Stimulated activated CD8-positive, alpha-beta memory T cell treated with anti-CD3 and anti-CD28 coated beads, Interleukin-2, amount 100 ng/mL, for 1 hour (primary cell): ENCODE results near the gene ATG7.

ENCODE experiments used
- DNase-seq, 2 donors: peaks; one replicate each; pipeline ENCODE4 v3.0.0-alpha.2; 2020; ENCODE audit warnings: low read depth in 2 of 2

The ATG7 gene

DNA sequence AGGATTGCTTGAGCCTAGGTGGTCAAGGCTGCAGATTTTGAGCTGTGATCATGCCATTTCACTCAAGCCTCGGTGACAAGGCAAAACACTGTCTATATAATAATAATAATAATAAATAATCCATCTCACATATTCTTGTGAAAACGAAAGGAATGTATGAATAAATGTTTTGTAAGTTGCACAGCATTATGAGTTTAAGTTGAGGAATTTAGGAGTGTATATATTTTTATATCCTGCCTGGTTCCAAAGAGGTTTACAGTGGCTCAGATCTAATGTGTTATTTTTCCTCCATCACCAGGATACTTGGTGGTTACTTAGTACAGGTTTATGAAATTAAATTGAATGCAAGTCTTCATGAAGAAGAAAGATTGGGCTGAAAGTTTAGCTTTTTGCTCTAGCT is 77.2 kb downstream of the ATG7 start:
- no peak for DNase-seq

- DNase-seq = no peak
Measured at GRCh38 chr3:11350374-11350773, 78.2 kb downstream of the ATG7 start.

DNA sequence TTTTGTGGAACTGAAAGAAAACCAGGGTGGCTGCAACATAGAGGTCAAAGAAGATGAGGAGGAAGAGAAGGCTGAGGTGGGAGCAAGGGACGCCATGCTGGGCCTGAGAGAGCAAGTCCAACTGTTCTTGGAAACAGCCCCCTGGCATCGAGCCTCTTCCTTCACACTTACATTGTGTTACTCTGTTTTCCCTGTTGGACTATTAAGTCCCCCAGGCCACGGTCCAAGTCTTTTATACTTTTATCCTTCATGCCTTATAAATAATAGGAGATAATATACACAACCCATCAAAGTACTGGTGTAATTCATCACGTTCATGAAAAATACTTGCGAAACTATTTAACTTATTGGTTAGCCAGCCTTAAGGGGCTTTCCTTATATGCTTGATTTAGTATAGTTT is 79.3 kb downstream of the ATG7 start:
- no peak for DNase-seq

- DNase-seq = no peak
Measured at GRCh38 chr3:11356269-11356668, 84.1 kb downstream of the ATG7 start.

DNA sequence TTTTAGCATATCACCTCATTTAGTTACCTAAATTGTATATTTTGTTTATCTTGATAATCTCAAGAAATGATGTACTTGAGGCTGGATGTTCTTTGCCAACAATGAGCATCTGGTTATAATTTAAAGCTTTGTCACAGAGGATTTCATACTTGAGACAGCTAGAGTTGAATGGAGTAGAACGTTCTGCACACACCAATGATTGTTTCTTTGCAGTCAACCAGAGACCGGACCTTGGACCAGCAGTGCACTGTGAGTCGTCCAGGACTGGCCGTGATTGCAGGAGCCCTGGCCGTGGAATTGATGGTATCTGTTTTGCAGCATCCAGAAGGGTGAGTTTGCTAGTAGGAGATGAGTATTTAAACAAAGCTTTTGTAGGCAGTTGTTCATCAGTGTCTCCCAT is 90.4 kb downstream of the ATG7 start:
- DNase-seq = no peak

- DNase-seq = no peak
Measured at GRCh38 chr3:11363715-11364114, 91.5 kb downstream of the ATG7 start.

DNA sequence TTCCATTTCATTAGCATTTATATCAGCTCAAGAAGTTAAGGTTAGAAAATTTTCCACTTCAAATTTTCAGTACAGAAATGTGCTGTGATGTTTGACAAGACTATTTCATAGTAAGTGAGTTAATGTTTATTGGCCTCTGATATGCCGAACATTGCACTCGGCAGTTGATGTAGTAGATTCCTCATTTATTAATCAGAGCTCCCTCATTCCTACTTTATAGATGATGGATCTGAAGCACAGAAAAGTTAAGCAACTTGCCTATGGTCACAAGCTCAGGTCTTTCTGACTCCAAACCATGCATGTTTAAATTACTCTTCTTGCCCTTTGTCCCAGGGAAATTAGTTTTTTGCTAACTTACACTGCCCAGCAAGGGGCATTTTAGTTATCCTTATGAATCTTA is 92.0 kb downstream of the ATG7 start:
- DNase-seq = no peak

DNA sequence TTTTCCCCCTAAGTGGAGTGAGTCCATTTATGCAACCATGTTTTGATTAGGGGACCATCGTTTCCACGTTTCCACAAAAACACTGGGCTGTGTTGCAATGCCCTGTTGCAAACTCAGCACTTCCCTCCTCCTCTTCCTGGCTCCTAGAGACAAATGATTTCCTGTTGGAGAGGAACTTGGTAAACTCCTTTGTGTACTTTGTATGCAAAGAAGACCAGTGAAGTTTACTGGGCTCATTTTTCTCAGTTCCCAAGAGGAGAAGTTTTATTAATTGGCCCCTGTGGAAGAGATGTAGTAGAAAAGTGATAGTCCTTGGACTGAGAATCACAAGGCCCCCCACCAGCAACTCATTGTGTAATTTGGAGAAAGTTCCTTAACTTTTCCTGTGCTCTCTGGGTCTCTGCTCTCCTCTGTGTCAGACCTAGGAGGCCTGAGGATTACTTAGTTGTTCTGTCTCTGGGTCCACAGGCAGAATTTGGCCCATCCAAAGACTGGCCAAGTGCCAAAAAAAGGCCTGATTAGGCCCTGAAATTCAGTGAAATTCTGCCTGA is 95.0 kb downstream of the ATG7 start:
- DNase-seq = no peak

DNA sequence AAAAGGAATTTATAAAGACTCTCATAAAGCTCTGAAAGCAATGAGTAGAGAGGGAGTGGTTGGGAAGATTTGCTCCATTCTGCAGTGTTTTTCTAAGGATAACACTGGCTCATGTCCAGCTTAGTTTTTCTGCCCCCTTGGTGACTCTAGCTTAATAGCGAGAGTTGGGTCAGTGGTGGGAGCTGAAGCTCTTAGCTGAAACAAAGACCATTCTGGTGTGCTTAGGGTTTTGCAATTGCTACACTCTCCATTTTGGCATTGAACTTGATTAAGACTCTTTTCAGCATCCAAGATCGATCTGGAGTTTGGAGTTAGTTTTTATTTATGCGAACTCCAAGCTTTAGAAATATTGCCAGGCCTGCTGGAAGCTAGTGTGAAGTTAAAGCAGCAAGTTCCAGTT is 98.0 kb downstream of the ATG7 start:
- no peak for DNase-seq

- no peak for DNase-seq
Measured at GRCh38 chr3:11370966-11371365, 98.8 kb downstream of the ATG7 start.

DNA sequence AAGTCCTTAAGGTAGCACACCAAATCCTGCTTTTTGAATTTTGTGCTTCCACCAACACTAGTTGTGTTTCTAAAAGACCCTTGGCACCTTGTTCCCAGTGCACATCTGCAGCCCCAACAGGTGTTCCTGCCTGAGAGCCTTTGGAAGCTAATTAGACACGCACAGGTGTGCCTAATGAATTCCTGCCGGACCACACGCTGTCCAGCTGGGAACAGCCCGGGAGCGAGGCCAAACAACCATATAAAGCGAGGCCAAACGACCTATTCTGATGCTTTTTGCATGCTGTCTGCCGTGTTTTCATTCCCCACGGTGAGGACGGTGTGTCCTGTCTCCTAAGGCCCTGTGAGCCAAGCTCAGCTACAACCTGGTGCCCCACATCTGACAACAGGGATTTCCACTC is 99.5 kb downstream of the ATG7 start:
- DNase-seq = no peak

- DNase-seq = no peak
Measured at GRCh38 chr3:11373235-11373634, 101.0 kb downstream of the ATG7 start.

GRCh38 chr3:11373654-11374053 is 101.5 kb downstream of the ATG7 start:
- no peak for DNase-seq

GRCh38 chr3:11375333-11376088 is 103.3 kb downstream of the ATG7 start:
- no peak for DNase-seq

DNA sequence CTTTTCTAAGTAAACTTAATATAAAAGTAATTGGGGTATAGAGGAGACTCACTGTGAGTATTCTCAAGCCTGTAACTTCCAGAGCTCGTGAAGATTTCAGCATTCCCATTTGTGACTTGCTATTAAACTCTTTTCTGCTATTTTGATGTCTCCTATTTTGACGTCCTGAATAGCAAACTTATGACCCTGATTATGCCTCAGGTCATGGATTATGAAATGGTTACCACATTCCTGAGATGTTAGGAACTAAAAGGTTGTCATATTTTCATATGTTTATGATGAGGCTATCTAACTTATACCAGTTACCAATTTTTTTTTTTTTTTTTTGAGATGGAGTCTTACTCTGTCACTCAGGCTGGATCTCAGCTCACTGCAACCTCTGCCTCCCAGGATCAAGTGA is 105.5 kb downstream of the ATG7 start:
- DNase-seq = no peak

DNA sequence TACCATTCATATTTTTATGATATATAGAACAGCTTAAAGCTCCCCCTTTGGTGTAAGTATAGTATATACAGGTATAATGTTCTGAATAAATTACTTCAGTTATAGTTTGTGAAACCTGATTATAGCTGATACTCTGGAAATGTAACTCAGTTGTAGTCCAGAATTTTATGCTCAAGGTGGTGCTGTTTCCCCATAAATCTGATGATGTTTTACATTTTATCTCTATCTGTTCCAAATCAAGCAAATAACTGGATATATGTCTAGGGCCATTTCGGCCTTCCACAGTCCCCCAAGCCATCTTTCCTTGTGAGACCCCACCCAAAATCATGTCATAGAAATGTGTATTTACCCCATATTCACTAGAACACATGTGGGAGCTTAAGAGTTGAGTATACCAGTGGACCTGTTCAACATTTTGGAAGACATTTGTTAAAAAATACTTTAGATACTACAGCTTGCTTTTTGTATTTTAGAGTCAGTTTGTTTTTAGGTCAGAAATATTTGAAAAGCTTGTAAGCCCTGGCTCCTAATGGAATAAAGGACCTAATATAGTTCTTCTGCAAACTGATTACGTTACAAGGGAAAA is 107.1 kb downstream of the ATG7 start:
- no peak for DNase-seq

- no peak for DNase-seq
Measured at GRCh38 chr3:11379824-11380701, 107.9 kb downstream of the ATG7 start.

DNA sequence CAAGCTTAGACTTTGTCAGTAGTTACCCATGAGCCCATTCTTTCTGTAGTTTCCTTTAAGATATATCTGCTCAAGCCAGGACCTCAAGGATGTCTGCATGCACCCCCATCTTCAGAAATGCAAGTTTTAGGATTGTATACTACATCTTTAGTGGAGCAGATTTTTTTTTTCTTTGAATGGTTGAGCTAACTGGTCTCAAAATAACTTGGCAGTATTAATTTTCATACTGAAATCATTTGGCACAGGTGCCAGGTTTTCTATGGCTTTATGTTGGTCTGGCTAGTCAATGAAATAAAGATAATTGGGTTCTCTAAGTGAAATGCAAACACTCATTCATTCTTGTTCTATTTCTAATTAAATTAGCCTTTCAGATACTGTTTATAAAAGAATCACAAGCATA is 108.9 kb downstream of the ATG7 start:
- DNase-seq = no peak

DNA sequence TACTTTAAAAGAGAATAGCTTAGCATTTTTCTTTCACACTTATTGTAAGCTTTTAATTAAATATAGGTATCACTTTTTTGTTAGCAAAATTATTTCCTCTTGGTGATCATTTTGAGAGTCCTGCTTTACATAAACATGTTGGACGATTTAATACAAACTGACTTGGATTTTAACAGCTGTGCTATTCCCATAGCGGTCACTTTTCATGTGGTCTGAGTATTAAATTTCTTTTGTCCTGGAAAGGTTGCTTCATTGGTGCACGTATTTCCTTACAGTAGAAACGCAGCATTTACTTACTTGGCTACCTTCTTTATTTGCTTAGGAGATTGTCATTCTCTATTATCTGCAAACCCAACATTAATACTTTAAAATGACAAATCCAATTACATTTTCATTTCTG is 109.4 kb downstream of the ATG7 start:
- DNase-seq = no peak

DNA sequence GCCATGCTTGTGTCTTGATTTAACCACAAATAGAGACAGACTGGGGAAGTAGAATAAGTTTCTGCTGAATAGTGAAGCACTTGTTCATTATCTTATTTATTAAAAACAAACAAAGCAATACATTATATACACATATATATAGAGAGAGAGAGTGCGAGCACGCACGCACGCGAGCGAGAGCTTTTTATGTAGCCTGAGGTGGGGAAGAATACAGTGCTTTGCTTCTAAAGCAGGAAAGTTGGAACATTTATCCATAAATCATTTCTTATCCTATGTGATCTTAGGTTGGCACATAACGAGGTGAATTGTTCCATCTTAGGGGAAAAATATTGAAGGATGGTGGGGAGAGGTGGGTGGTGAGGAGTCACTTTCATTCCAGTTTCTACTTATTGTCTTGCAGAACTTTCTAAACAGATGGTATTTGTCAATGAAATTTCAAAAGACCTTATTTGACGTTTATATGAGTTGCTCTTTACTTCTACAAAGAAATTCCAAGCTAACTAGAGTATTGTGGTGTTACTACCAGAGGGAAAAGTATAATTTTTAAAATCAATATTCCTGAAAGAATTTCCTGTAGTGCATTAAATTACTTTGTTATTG is 110.0 kb downstream of the ATG7 start:
- DNase-seq = no peak

GRCh38 chr3:11384074-11384473 is 111.9 kb downstream of the ATG7 start:
- no peak for DNase-seq

DNA sequence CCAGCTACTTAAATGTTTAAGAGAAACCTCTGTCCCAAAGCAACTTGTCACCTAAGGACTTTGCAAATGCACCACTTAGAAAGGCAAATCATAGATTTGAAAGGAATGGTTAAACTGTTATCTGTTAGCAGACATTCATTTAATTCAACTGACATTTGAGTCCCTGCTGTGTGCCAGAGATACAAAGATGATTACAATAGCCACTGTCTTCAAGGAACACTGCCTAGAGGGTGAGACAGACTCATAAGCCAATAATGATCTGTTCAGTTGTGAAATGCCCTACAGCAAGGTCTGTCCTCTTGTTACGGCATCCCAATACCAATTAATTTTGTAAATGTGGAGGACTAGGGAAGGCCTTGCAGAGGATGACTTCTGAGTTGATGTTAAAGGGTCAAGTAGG is 113.1 kb downstream of the ATG7 start:
- no peak for DNase-seq
